Placental pericyte (primary cell): ENCODE data around the gene PURA. TPM values are rescaled to one million over a fixed set of nuclear protein-coding genes. Genes with fewer than 3 reads are reported as not detected.

Source experiments
- total RNA-seq: library from RNA; depleted of rRNA; stranded (reverse); fragments of >200 nt; gene quantifications from 2 replicates; pipeline ENCODE4 v1.2.3, GENCODE V29; 2012

PURA gene
- total RNA-seq, result 12.5 and 25.6 TPM in 2 replicates

GRCh38 chr5:140113699-140114263 is at the start of gene PURA:
Gene PURA, plus strand, starts transcription at chr5:140114109. Its CDS starts 73 bp downstream, at chr5:140114182.

GRCh38 chr5:140125637-140126036 is 11.7 kb downstream of the PURA start, which contains the start of gene IGIP:
Gene IGIP, plus strand, starts transcription at chr5:140125937. Its CDS starts 2,540 bp downstream, at chr5:140128477.

GRCh38 chr5:140174465-140175366 is 60.8 kb downstream of the PURA start, which contains the start of gene CYSTM1:
Gene CYSTM1, plus strand, starts transcription at chr5:140175188. Its CDS starts 19,278 bp downstream, at chr5:140194466.

Other genes starting within 250 kb of the PURA start
- gene NRG2, start 70.8 kb upstream of the PURA start, total RNA-seq, result 0.22 and 1.0 TPM in 2 replicates
- 3.3 and 5.7 TPM in 2 replicates for gene IGIP, start 11.8 kb downstream of the PURA start, total RNA-seq
- 18.6 and 42.5 TPM in 2 replicates for gene CYSTM1, start 61.1 kb downstream of the PURA start, total RNA-seq
- 64.8 and 87.6 TPM in 2 replicates for gene PFDN1, start 189.0 kb downstream of the PURA start, total RNA-seq
- 7.2 and 47.5 TPM in 2 replicates for gene HBEGF, start 232.5 kb downstream of the PURA start, total RNA-seq
- gene SLC4A9, start 246.1 kb downstream of the PURA start, total RNA-seq, result not detected in 2 replicates